GM23248 (cell line): Measurements from ENCODE around the gene ERI3. TPM values are rescaled to one million over a fixed set of nuclear protein-coding genes. Genes with fewer than 3 reads are reported as not detected.

Experiments used
- DNase-seq: peaks from one replicate; pipeline ENCODE4 v3.0.0-alpha.2; 2015
- H2AFZ ChIP-seq: fragments of 200-600 bp; sonication (generic); 2 replicates; pipeline ENCODE4 v1.6.1; 2016; ENCODE audit warnings: antibody characterized with exemption
- H3F3A ChIP-seq: fragments of 200-600 bp; sonication (generic); 2 replicates; pipeline ENCODE4 v1.6.1; 2016; ENCODE audit warnings: mild to moderate bottlenecking, antibody characterized with exemption, mixed run types; ENCODE audit not compliant: insufficient read depth
- H3K27ac ChIP-seq: fragments of 200-600 bp; sonication (generic); 2 replicates; pipeline ENCODE4 v1.5.1; 2016; ENCODE audit warnings: mild to moderate bottlenecking
- H3K27me3 ChIP-seq: fragments of 200-600 bp; sonication (generic); replicated peaks from 2 replicates; pipeline ENCODE4 v1.6.1; 2016; ENCODE audit warnings: mild to moderate bottlenecking; ENCODE audit not compliant: insufficient read depth
- H3K36me3 ChIP-seq: fragments of 200-600 bp; sonication (generic); 2 replicates; pipeline ENCODE4 v1.6.1; 2016; ENCODE audit warnings: low read depth, mild to moderate bottlenecking
- H3K4me1 ChIP-seq: fragments of 200-600 bp; sonication (generic); 2 replicates; pipeline ENCODE4 v1.6.1; 2016; ENCODE audit warnings: mild to moderate bottlenecking; ENCODE audit not compliant: insufficient read depth
- H3K4me2 ChIP-seq: fragments of 200-600 bp; sonication (generic); one replicate; pipeline ENCODE4 v1.6.1; 2016; ENCODE audit warnings: mild to moderate bottlenecking; ENCODE audit not compliant: unreplicated experiment
- H3K4me3 ChIP-seq: fragments of 200-600 bp; sonication (generic); 2 replicates; pipeline ENCODE4 v1.5.1; 2016; ENCODE audit warnings: mild to moderate bottlenecking
- H3K79me2 ChIP-seq: fragments of 200-600 bp; sonication (generic); 2 replicates; pipeline ENCODE4 v1.6.1; 2016; ENCODE audit warnings: mild to moderate bottlenecking; ENCODE audit not compliant: insufficient read depth
- H3K9ac ChIP-seq: fragments of 200-600 bp; sonication (generic); 2 replicates; pipeline ENCODE4 v1.6.1; 2016; ENCODE audit warnings: mild to moderate bottlenecking
- H3K9me2 ChIP-seq: fragments of 200-600 bp; sonication (generic); 2 replicates; pipeline ENCODE4 v1.6.1; 2016; ENCODE audit warnings: mixed run types, mild to moderate bottlenecking, moderate library complexity; ENCODE audit not compliant: insufficient read depth
- H3K9me3 ChIP-seq: fragments of 200-600 bp; sonication (generic); one replicate; pipeline ENCODE4 v1.6.1; 2017; ENCODE audit warnings: low read depth
- H4K20me1 ChIP-seq: fragments of 200-600 bp; sonication (generic); 2 replicates; pipeline ENCODE4 v1.6.0; 2016; ENCODE audit not compliant: insufficient read depth
- EZH2 ChIP-seq: fragments of 200-600 bp; sonication (generic); IDR thresholded peaks from 2 replicates; pipeline ENCODE4 v1.6.1; 2018; ENCODE audit warnings: antibody characterized with exemption, mild to moderate bottlenecking; ENCODE audit not compliant: insufficient read depth, poor library complexity, severe bottlenecking
- EZH2phosphoT487 ChIP-seq: fragments of 200-600 bp; sonication (generic); IDR thresholded peaks from 2 replicates; pipeline ENCODE4 v1.6.1; 2018; ENCODE audit warnings: antibody characterized with exemption, moderate library complexity, mild to moderate bottlenecking, low read depth; ENCODE audit not compliant: insufficient read depth
- WGBS, 2 experiments: methylation state at CpG; one replicate each; pipeline ENCODE4 v1.1.6; 2015 to 2017; ENCODE audit warnings: low lambda C conversion rate in 2 of 2, low coverage in 1 of 2; ENCODE audit errors: missing lambda C conversion rate in 2 of 2; 5-methylcytosine and 5-hydroxymethylcytosine counted together
- in situ Hi-C: fragments of 300-500 bp; cut with MboI; formaldehyde crosslinking; loops from 2 replicates; pipeline ENCODE4 v1.15.0; 2020
- polyA plus RNA-seq: library from polyadenylated mRNA; unstranded; fragments of >200 nt; fragmentation: Nextera tagmentation; extraction: Ambion mirVana; gene quantifications from 2 replicates; pipeline ENCODE4 v1.2.1, GENCODE V29; 2016
- total RNA-seq: library from RNA; depleted of rRNA; stranded (reverse); fragments of >200 nt; shearing (Covaris generic); gene quantifications from 2 replicates; pipeline ENCODE4 v1.2.3, GENCODE V29; 2014

The ERI3 gene
- total and polyA plus RNA-seq, 2 experiments from 2014 or later = 51.2 to 83.4 TPM

GRCh38 chr1:44322367-44322766 lies 32.7 kb downstream of the ERI3 start:
- no peak for TF ChIP-seq EZH2phosphoT487
- no peak for TF ChIP-seq EZH2
- Histone ChIP-seq H3K4me3 (no peak overlapping the region), H3K79me2 (peaks cover 39% of the 10 kb centered on the region), H3K36me3 (no peaks in the 10 kb centered on the region), H4K20me1 (no peaks in the 10 kb centered on the region), H3K9me2 (no peaks in the 10 kb centered on the region), H3F3A (peaks cover 9% of the 10 kb centered on the region), H3K27me3 (no peaks in the 10 kb centered on the region), H3K9me3 (no peaks in the 10 kb centered on the region), H2AFZ (no peak overlapping the region), H3K27ac (no peak overlapping the region), H3K4me2 (no peak overlapping the region), H3K4me1 (peaks cover 18% of the 10 kb centered on the region), H3K9ac (no peak overlapping the region)
- in situ Hi-C loops = no loop called here
- 86 to 87% methylated on average over 3 of the region's 3 CpGs for WGBS, 2 experiments
- no peak for DNase-seq

GRCh38 chr1:44321466-44321865 lies 33.6 kb downstream of the ERI3 start:
- H3K9ac ChIP-seq = no peak overlapping the region
- H3K27ac ChIP-seq = no peak overlapping the region
- H3K36me3 ChIP-seq = peaks cover 3% of the 10 kb centered on the region; the same call in 1 of the 2 replicates
- 0 out of 2 replicates have a peak, but pooled peaks cover under 1% of the 10 kb centered on the region for H3F3A ChIP-seq
- DNase-seq = no peak
- H3K4me1 ChIP-seq = peaks cover 9% of the 10 kb centered on the region
- peaks cover 34% of the 10 kb centered on the region for H3K79me2 ChIP-seq
- no peaks in the 10 kb centered on the region for H3K27me3 ChIP-seq
- no peak overlapping the region for H3K4me3 ChIP-seq
- in situ Hi-C loops = no loop called here
- H3K9me3 ChIP-seq = no peaks in the 10 kb centered on the region
- TF ChIP-seq EZH2 (no peak), EZH2phosphoT487 (no peak)
- 63 to 66% methylated on average over 2 of the region's 2 CpGs for WGBS, 2 experiments
- no peak overlapping the region for H2AFZ ChIP-seq
- H4K20me1 ChIP-seq = no peaks in the 10 kb centered on the region
- no peak overlapping the region for H3K4me2 ChIP-seq
- no peaks in the 10 kb centered on the region for H3K9me2 ChIP-seq

GRCh38 chr1:44318097-44319088 lies 36.7 kb downstream of the ERI3 start:
- no peak overlapping the region for H2AFZ ChIP-seq
- in situ Hi-C loops = no loop called here
- WGBS, 2 experiments = 54 to 57% methylated on average over 9 of the region's 9 CpGs

GRCh38 chr1:44316231-44316759 lies 38.8 kb downstream of the ERI3 start:
- H3K9me2 ChIP-seq = no peaks in the 10 kb centered on the region
- H2AFZ ChIP-seq = no peak overlapping the region
- no peaks in the 10 kb centered on the region for H3F3A ChIP-seq
- no peak overlapping the region for H3K4me3 ChIP-seq
- no peak overlapping the region for H3K27ac ChIP-seq
- in situ Hi-C loops = no loop called here
- peaks cover 4% of the 10 kb centered on the region; the same call in 1 of the 2 replicates for H3K79me2 ChIP-seq
- H3K4me2 ChIP-seq = no peak overlapping the region
- no peaks in the 10 kb centered on the region for H3K4me1 ChIP-seq
- no peak for DNase-seq
- no peak overlapping the region for H3K9ac ChIP-seq
- WGBS, 2 experiments = 64 to 73% methylated on average over 1 of the region's 1 CpG
- peaks cover 3% of the 10 kb centered on the region; the same call in 1 of the 2 replicates for H3K36me3 ChIP-seq
- TF ChIP-seq EZH2phosphoT487 (no peak), EZH2 (no peak)
- H3K27me3 ChIP-seq = no peaks in the 10 kb centered on the region
- H3K9me3 ChIP-seq = no peaks in the 10 kb centered on the region
- H4K20me1 ChIP-seq = no peaks in the 10 kb centered on the region

More at GRCh38 chr1:44318097-44319088, 36.7 kb downstream of the ERI3 start:
- no peaks in the 10 kb centered on the region for H3K9me3 ChIP-seq
- no peaks in the 10 kb centered on the region for H3K27me3 ChIP-seq
- no peaks in the 10 kb centered on the region for H3K9me2 ChIP-seq
- H3K36me3 ChIP-seq = peaks cover 3% of the 10 kb centered on the region; the same call in 1 of the 2 replicates
- H4K20me1 ChIP-seq = no peaks in the 10 kb centered on the region
- DNase-seq = peak; percentile 67
- TF ChIP-seq EZH2phosphoT487 (no peak), EZH2 (no peak)
- no peak overlapping the region for H3K27ac ChIP-seq
- H3K9ac ChIP-seq = no peak overlapping the region
- H3K4me1 ChIP-seq = no peaks in the 10 kb centered on the region
- H3K4me3 ChIP-seq = no peak overlapping the region
- no peak overlapping the region for H3K4me2 ChIP-seq
- peaks cover 15% of the 10 kb centered on the region for H3K79me2 ChIP-seq
- no peaks in the 10 kb centered on the region for H3F3A ChIP-seq
